HepG2 (cell line): Measurements from ENCODE around the gene JPT1. TPM values are rescaled to one million over a fixed set of nuclear protein-coding genes. Genes with fewer than 3 reads are reported as not detected.

ENCODE experiments used
- ELF1 ChIP-seq: sonication (generic); formaldehyde crosslinking; IDR thresholded peaks from 2 replicates; pipeline ENCODE4 v1.4.0; 2020; ENCODE audit warnings: missing genetic modification reagents
- ELF4 ChIP-seq: sonication (generic); formaldehyde crosslinking; IDR thresholded peaks from 2 replicates; pipeline ENCODE4 v1.5.0; 2020; ENCODE audit warnings: missing genetic modification reagents, mild to moderate bottlenecking, moderate library complexity, borderline replicate concordance
- ESRRA ChIP-seq: sonication (generic); formaldehyde crosslinking; IDR thresholded peaks from 2 replicates; pipeline ENCODE4 v1.5.1; 2020; ENCODE audit warnings: mild to moderate bottlenecking, low read depth, missing genetic modification reagents
- FOXK2 ChIP-seq: fragments of 450-650 bp; IDR thresholded peaks from 2 replicates; pipeline ENCODE4 v1.6.1; 2016
- GATAD2A ChIP-seq: IDR thresholded peaks from 2 replicates; pipeline ENCODE4 v1.6.1; 2016
- LCORL ChIP-seq, 2 experiments: fragments of 450-650 bp in 1 of 2; sonication (generic) in 1 of 2; formaldehyde crosslinking in 1 of 2; IDR thresholded peaks; 2 replicates each; pipeline versions ENCODE4 v1.5.0 to v1.6.1; 2017 to 2020; ENCODE audit warnings: antibody characterized with exemption in 1 of 2, missing genetic modification reagents in 1 of 2
- RNF2 ChIP-seq: fragments of 450-650 bp; conservative IDR thresholded peaks from 2 replicates; pipeline ENCODE4 v1.6.1; 2016; ENCODE audit warnings: low read depth
- RORA ChIP-seq: sonication (generic); formaldehyde crosslinking; IDR thresholded peaks from 2 replicates; pipeline ENCODE4 v1.5.0; 2020; ENCODE audit warnings: mild to moderate bottlenecking, missing genetic modification reagents, moderate library complexity
- TBL1XR1 ChIP-seq: fragments of 150-350 bp; IDR thresholded peaks from 2 replicates; pipeline ENCODE4 v1.6.1; 2014; ENCODE audit warnings: borderline replicate concordance, low read length; ENCODE audit not compliant: partially characterized antibody
- ZFP82 ChIP-seq: sonication (generic); formaldehyde crosslinking; IDR thresholded peaks from 2 replicates; pipeline ENCODE4 v1.5.1; 2020; ENCODE audit warnings: mild to moderate bottlenecking, missing genetic modification reagents, borderline replicate concordance
- ZNF577 ChIP-seq: sonication (generic); formaldehyde crosslinking; IDR thresholded peaks from 2 replicates; pipeline ENCODE4 v1.4.0; 2020; ENCODE audit warnings: mild to moderate bottlenecking, low read depth, missing genetic modification reagents, borderline replicate concordance
- ZNF761 ChIP-seq: sonication (generic); formaldehyde crosslinking; conservative IDR thresholded peaks from 2 replicates; pipeline ENCODE4 v1.4.0; 2020; ENCODE audit warnings: mild to moderate bottlenecking, missing genetic modification reagents
- ZNF766 ChIP-seq: sonication (generic); formaldehyde crosslinking; IDR thresholded peaks from 2 replicates; pipeline ENCODE4 v1.5.0; 2020; ENCODE audit warnings: missing genetic modification reagents, borderline replicate concordance
- ZNF772 ChIP-seq: sonication (generic); formaldehyde crosslinking; IDR thresholded peaks from 2 replicates; pipeline ENCODE4 v1.5.0; 2020; ENCODE audit warnings: mild to moderate bottlenecking, missing genetic modification reagents
- ZNF792 ChIP-seq: IDR thresholded peaks from 2 replicates; pipeline ENCODE4 v1.6.1; 2016
- polyA plus RNA-seq, 8 experiments: library from polyadenylated mRNA; depleted of rRNA in 3 of 8; stranded (reverse) in 7 of 8; unstranded in 1 of 8; fragments of >200 nt; fragmentation: Illumina TruSeq in 4 of 8; extraction: Trizol in 4 of 8; gene quantifications; 2 replicates each; pipeline versions ENCODE4 v1.2.1 to v1.2.3, GENCODE V29; 2011 to 2016; ENCODE audit warnings: low read depth in 4 of 8, missing spikeins in 1 of 8, mixed read lengths in 1 of 8; ENCODE audit not compliant: insufficient read depth in 1 of 8
- total RNA-seq, 5 experiments: library from RNA; depleted of rRNA; stranded (reverse); fragments of >200 nt; fragmentation: Illumina TruSeq; extraction: Trizol; gene quantifications; 2 replicates each; pipeline ENCODE4 v1.2.3, GENCODE V29; 2016; ENCODE audit warnings: low read depth in 1 of 5
- TF ChIP-seq, protein P1 (sequence below): sonication (generic); formaldehyde crosslinking; conservative IDR thresholded peaks from 2 replicates; pipeline ENCODE4 v1.8.1; 2023; ENCODE audit warnings: missing genetic modification reagents
- TF ChIP-seq, protein P2 (sequence below): sonication (generic); formaldehyde crosslinking; IDR thresholded peaks from 2 replicates; pipeline ENCODE4 v1.8.1; 2022; ENCODE audit warnings: low read depth, mild to moderate bottlenecking, missing genetic modification reagents
- TF ChIP-seq, protein P3 (sequence below): IDR thresholded peaks from 2 replicates; pipeline ENCODE4 v1.6.1; 2016; ENCODE audit warnings: low read depth, missing genetic modification reagents, missing compliant biosample characterization

The JPT1 gene
- total and polyA plus RNA-seq, 2 of the 13 experiments (the other 11 are each of a cell fraction or from before 2014, with no cell fraction given): 43.3 to 256 TPM

DNA sequence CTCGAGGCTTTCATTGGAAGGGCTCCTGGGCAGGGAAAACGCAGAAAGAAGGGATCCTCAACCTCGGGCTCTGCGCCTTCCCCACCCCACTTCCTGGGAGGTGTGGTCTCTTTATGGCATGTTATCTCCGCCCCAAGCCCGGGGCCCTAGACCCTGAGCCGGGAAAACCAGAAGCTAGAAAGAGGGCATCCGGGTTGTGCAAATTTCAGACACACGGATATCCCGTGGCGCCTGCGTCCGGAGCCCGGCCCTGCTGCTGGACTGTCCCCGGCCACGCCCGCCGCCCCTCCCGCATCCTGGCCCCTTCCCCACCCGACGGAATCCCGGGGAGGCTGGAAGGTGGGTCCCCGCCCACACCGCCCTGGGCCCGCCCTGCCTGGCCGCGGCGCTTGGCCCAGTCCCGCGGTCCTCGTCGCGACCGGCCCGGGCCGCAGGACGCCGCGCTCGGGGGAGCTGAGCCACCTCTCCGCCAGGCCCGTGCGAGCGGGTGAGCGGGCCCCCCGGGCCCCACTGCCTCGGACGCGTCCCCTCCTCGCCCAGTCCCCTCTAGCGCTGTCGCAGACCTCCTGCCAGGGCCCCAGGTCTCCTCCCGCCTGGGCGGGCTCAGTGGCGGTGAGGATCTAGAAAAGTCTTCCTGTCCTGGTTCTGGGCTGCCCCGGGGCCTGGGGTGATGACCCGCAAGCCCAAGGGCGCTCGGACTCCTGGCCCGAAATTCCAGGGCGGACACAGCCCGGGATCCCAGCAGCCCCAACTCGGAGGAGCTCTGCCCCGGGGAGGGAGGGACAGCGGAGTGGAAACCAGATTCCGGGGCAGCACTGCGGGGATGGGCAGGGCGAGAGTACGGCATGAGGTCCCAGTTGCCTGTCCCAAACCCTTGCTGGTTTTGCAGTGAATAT is 66.5 kb downstream of the JPT1 start, which contains the start of gene SLC16A5 (continued):
- no peak for TF ChIP-seq ZNF772 (CRISPR knock-in tag)
- TF ChIP-seq ZNF792 (CRISPR knock-in tag): peak; percentile 36; the same call in 1 of the 2 replicates
- peak; percentile 17; the same call in 1 of the 2 replicates for TF ChIP-seq FOXK2
- no peak for TF ChIP-seq RNF2
- TF ChIP-seq ESRRA (CRISPR knock-in tag): no peak
- TF ChIP-seq ZNF766 (CRISPR knock-in tag): peak; percentile 68; the same call in 1 of the 2 replicates
- peak; percentile 75 for TF ChIP-seq ELF1 (CRISPR knock-in tag)
- TF ChIP-seq ELF4 (CRISPR knock-in tag): 0 out of 2 replicates have a peak, but pooled peaks have one; percentile 66
- TF ChIP-seq, protein P1, sequence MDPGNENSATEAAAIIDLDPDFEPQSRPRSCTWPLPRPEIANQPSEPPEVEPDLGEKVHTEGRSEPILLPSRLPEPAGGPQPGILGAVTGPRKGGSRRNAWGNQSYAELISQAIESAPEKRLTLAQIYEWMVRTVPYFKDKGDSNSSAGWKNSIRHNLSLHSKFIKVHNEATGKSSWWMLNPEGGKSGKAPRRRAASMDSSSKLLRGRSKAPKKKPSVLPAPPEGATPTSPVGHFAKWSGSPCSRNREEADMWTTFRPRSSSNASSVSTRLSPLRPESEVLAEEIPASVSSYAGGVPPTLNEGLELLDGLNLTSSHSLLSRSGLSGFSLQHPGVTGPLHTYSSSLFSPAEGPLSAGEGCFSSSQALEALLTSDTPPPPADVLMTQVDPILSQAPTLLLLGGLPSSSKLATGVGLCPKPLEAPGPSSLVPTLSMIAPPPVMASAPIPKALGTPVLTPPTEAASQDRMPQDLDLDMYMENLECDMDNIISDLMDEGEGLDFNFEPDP (CRISPR knock-in tag): no peak
- peak; percentile 70; the same call in 1 of the 2 replicates for TF ChIP-seq GATAD2A (CRISPR knock-in tag)
- TF ChIP-seq, protein P2, sequence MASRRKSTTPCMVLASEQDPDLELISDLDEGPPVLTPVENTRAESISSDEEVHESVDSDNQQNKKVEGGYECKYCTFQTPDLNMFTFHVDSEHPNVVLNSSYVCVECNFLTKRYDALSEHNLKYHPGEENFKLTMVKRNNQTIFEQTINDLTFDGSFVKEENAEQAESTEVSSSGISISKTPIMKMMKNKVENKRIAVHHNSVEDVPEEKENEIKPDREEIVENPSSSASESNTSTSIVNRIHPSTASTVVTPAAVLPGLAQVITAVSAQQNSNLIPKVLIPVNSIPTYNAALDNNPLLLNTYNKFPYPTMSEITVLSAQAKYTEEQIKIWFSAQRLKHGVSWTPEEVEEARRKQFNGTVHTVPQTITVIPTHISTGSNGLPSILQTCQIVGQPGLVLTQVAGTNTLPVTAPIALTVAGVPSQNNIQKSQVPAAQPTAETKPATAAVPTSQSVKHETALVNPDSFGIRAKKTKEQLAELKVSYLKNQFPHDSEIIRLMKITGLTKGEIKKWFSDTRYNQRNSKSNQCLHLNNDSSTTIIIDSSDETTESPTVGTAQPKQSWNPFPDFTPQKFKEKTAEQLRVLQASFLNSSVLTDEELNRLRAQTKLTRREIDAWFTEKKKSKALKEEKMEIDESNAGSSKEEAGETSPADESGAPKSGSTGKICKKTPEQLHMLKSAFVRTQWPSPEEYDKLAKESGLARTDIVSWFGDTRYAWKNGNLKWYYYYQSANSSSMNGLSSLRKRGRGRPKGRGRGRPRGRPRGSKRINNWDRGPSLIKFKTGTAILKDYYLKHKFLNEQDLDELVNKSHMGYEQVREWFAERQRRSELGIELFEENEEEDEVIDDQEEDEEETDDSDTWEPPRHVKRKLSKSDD (CRISPR knock-in tag): no peak
- no peak for TF ChIP-seq LCORL (IDR thresholded peaks at IDR 0.05)
- TF ChIP-seq LCORL (CRISPR knock-in tag; IDR thresholded peaks at IDR 0.05): no peak
- TF ChIP-seq, protein P3, sequence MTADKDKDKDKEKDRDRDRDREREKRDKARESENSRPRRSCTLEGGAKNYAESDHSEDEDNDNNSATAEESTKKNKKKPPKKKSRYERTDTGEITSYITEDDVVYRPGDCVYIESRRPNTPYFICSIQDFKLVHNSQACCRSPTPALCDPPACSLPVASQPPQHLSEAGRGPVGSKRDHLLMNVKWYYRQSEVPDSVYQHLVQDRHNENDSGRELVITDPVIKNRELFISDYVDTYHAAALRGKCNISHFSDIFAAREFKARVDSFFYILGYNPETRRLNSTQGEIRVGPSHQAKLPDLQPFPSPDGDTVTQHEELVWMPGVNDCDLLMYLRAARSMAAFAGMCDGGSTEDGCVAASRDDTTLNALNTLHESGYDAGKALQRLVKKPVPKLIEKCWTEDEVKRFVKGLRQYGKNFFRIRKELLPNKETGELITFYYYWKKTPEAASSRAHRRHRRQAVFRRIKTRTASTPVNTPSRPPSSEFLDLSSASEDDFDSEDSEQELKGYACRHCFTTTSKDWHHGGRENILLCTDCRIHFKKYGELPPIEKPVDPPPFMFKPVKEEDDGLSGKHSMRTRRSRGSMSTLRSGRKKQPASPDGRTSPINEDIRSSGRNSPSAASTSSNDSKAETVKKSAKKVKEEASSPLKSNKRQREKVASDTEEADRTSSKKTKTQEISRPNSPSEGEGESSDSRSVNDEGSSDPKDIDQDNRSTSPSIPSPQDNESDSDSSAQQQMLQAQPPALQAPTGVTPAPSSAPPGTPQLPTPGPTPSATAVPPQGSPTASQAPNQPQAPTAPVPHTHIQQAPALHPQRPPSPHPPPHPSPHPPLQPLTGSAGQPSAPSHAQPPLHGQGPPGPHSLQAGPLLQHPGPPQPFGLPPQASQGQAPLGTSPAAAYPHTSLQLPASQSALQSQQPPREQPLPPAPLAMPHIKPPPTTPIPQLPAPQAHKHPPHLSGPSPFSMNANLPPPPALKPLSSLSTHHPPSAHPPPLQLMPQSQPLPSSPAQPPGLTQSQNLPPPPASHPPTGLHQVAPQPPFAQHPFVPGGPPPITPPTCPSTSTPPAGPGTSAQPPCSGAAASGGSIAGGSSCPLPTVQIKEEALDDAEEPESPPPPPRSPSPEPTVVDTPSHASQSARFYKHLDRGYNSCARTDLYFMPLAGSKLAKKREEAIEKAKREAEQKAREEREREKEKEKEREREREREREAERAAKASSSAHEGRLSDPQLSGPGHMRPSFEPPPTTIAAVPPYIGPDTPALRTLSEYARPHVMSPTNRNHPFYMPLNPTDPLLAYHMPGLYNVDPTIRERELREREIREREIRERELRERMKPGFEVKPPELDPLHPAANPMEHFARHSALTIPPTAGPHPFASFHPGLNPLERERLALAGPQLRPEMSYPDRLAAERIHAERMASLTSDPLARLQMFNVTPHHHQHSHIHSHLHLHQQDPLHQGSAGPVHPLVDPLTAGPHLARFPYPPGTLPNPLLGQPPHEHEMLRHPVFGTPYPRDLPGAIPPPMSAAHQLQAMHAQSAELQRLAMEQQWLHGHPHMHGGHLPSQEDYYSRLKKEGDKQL (CRISPR knock-in tag): no peak
- TF ChIP-seq TBL1XR1: no peak
- no peak for TF ChIP-seq ZNF577 (CRISPR knock-in tag)
- TF ChIP-seq ZNF761 (CRISPR knock-in tag): peak; percentile 49; the same call in 1 of the 2 replicates
- TF ChIP-seq RORA (CRISPR knock-in tag): no peak
- TF ChIP-seq ZFP82 (CRISPR knock-in tag): no peak; the same call in 1 of the 2 replicates
